HepG2 (cell line): ENCODE results near the gene PSRC1. TPM values are rescaled to one million over a fixed set of nuclear protein-coding genes. Genes with fewer than 3 reads are reported as not detected.
A peak's percentile ranks its signal among the peaks of the same experiment; 100 is the strongest.

Source experiments
- DMAP1 ChIP-seq: IDR thresholded peaks from 2 replicates; pipeline ENCODE4 v1.6.1; 2016
- GMEB2 ChIP-seq: IDR thresholded peaks from 2 replicates; pipeline ENCODE4 v1.6.1; 2016; ENCODE audit warnings: missing biosample characterization, missing genetic modification reagents, low read depth
- KLF11 ChIP-seq: IDR thresholded peaks from 2 replicates; pipeline ENCODE4 v1.6.1; 2016; ENCODE audit warnings: missing compliant biosample characterization
- NONO ChIP-seq, 2 experiments: fragments of 450-650 bp in 1 of 2; sonication (generic) in 1 of 2; formaldehyde crosslinking in 1 of 2; IDR thresholded peaks in 1 of 2; conservative IDR thresholded peaks in 1 of 2; 2 replicates each; pipeline versions ENCODE4 v1.6.1 to v1.8.0; 2017 to 2022; ENCODE audit warnings: mild to moderate bottlenecking in 1 of 2, missing genetic modification reagents in 1 of 2, moderate library complexity in 1 of 2
- NR2F1 ChIP-seq, 2 experiments: fragments of 450-650 bp in 1 of 2; formaldehyde crosslinking in 1 of 2; IDR thresholded peaks; 2 replicates each; pipeline versions ENCODE4 v1.5.0 to v1.6.1; 2016 to 2020; ENCODE audit warnings: mild to moderate bottlenecking in 1 of 2, missing compliant biosample characterization in 1 of 2, missing genetic modification reagents in 1 of 2, moderate library complexity in 1 of 2
- PATZ1 ChIP-seq: sonication (generic); formaldehyde crosslinking; IDR thresholded peaks from 2 replicates; pipeline ENCODE4 v1.4.0; 2020; ENCODE audit warnings: missing genetic modification reagents
- POLR2A ChIP-seq, 2 experiments: IDR thresholded peaks; 2 replicates each; pipeline ENCODE4 v1.6.1; 2011; ENCODE audit warnings: low read depth in 2 of 2, low read length in 2 of 2, mild to moderate bottlenecking in 1 of 2, moderate library complexity in 1 of 2; ENCODE audit not compliant: insufficient read depth in 1 of 2
- RCOR2 ChIP-seq: IDR thresholded peaks from 2 replicates; pipeline ENCODE4 v1.6.1; 2016; ENCODE audit warnings: missing biosample characterization, missing genetic modification reagents
- REST ChIP-seq, 2 experiments: IDR thresholded peaks; 2 replicates each; pipeline ENCODE4 v1.6.1; 2011 to 2012; ENCODE audit warnings: low read length in 2 of 2, borderline replicate concordance in 1 of 2, low read depth in 1 of 2, mild to moderate bottlenecking in 1 of 2, moderate library complexity in 1 of 2
- STAG1 ChIP-seq: sonication (generic); formaldehyde crosslinking; IDR thresholded peaks from 2 replicates; pipeline ENCODE4 v1.4.0; 2020; ENCODE audit warnings: missing genetic modification reagents
- ZBTB33 ChIP-seq: sonication (generic); formaldehyde crosslinking; IDR thresholded peaks from 2 replicates; pipeline ENCODE4 v1.4.0; 2020; ENCODE audit warnings: missing genetic modification reagents
- ZFP90 ChIP-seq: sonication (generic); formaldehyde crosslinking; IDR thresholded peaks from 2 replicates; pipeline ENCODE4 v1.8.0; 2022; ENCODE audit warnings: missing genetic modification reagents, mild to moderate bottlenecking, inconsistent platforms, borderline replicate concordance
- ZNF180 ChIP-seq: sonication (generic); formaldehyde crosslinking; IDR thresholded peaks from 2 replicates; pipeline ENCODE4 v1.4.0; 2020; ENCODE audit warnings: low read depth, missing genetic modification reagents, borderline replicate concordance
- ZNF367 ChIP-seq: sonication (generic); formaldehyde crosslinking; IDR thresholded peaks from 2 replicates; pipeline ENCODE4 v1.4.0; 2020; ENCODE audit warnings: missing genetic modification reagents, borderline replicate concordance
- ZNF614 ChIP-seq: IDR thresholded peaks from 2 replicates; pipeline ENCODE4 v1.6.1; 2018; ENCODE audit warnings: missing biosample characterization, missing genetic modification reagents, inconsistent platforms, borderline replicate concordance
- ZSCAN12 ChIP-seq: sonication (generic); formaldehyde crosslinking; IDR thresholded peaks from 2 replicates; pipeline ENCODE4 v1.9.0; 2021; ENCODE audit warnings: mild to moderate bottlenecking, missing genetic modification reagents
- polyA plus RNA-seq, 8 experiments: library from polyadenylated mRNA; depleted of rRNA in 3 of 8; stranded (reverse) in 7 of 8; unstranded in 1 of 8; fragments of >200 nt; fragmentation: Illumina TruSeq in 4 of 8; extraction: Trizol in 4 of 8; gene quantifications; 2 replicates each; pipeline versions ENCODE4 v1.2.1 to v1.2.3, GENCODE V29; 2011 to 2016; ENCODE audit warnings: low read depth in 4 of 8, missing spikeins in 1 of 8, mixed read lengths in 1 of 8; ENCODE audit not compliant: insufficient read depth in 1 of 8
- total RNA-seq, 5 experiments: library from RNA; depleted of rRNA; stranded (reverse); fragments of >200 nt; fragmentation: Illumina TruSeq; extraction: Trizol; gene quantifications; 2 replicates each; pipeline ENCODE4 v1.2.3, GENCODE V29; 2016; ENCODE audit warnings: low read depth in 1 of 5
- TF ChIP-seq, protein P1 (sequence below): sonication (generic); formaldehyde crosslinking; conservative IDR thresholded peaks from 2 replicates; pipeline ENCODE4 v1.8.0; 2022; ENCODE audit warnings: missing genetic modification reagents

The PSRC1 gene
- total and polyA plus RNA-seq, 2 of the 13 experiments (the other 11 are each of a cell fraction or from before 2014, with no cell fraction given): 28.6 to 30.3 TPM

GRCh38 chr1:109240158-109241152 lies 42.5 kb downstream of the PSRC1 start (continued):
- TF ChIP-seq, protein P1, sequence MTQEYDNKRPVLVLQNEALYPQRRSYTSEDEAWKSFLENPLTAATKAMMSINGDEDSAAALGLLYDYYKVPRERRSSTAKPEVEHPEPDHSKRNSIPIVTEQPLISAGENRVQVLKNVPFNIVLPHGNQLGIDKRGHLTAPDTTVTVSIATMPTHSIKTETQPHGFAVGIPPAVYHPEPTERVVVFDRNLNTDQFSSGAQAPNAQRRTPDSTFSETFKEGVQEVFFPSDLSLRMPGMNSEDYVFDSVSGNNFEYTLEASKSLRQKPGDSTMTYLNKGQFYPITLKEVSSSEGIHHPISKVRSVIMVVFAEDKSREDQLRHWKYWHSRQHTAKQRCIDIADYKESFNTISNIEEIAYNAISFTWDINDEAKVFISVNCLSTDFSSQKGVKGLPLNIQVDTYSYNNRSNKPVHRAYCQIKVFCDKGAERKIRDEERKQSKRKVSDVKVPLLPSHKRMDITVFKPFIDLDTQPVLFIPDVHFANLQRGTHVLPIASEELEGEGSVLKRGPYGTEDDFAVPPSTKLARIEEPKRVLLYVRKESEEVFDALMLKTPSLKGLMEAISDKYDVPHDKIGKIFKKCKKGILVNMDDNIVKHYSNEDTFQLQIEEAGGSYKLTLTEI (CRISPR knock-in tag): no peak
- TF ChIP-seq ZSCAN12 (CRISPR knock-in tag): no peak
- no peak for TF ChIP-seq STAG1 (CRISPR knock-in tag)
- TF ChIP-seq DMAP1: no peak
- no peak for TF ChIP-seq NR2F1 (CRISPR knock-in tag; IDR thresholded peaks at IDR 0.05)
- TF ChIP-seq ZBTB33 (CRISPR knock-in tag): no peak
- no peak for TF ChIP-seq RCOR2 (CRISPR knock-in tag)
- no peak; a peak in 1 of 4 replicates for TF ChIP-seq POLR2A (IDR thresholded peaks at IDR 0.05; ENCODE audit: insufficient read depth in 1 of 2, low read depth in 2 of 2, low read length in 2 of 2)
- no peak for TF ChIP-seq KLF11 (CRISPR knock-in tag)
- TF ChIP-seq PATZ1 (CRISPR knock-in tag): no peak
- TF ChIP-seq ZFP90 (CRISPR knock-in tag): no peak
- TF ChIP-seq ZNF367 (CRISPR knock-in tag): no peak
- no peak for TF ChIP-seq ZNF614 (CRISPR knock-in tag)
- no peak for TF ChIP-seq NONO (IDR thresholded peaks at IDR 0.05)
- TF ChIP-seq NONO (CRISPR knock-in tag; conservative IDR thresholded peaks at IDR 0.05): peak; percentile 58; the same call in 1 of the 2 replicates
- TF ChIP-seq REST (IDR thresholded peaks at IDR 0.05; ENCODE audit: borderline replicate concordance in 1 of 2, low read depth in 1 of 2, low read length in 2 of 2): no peak
- TF ChIP-seq ZNF180 (CRISPR knock-in tag): no peak
- no peak for TF ChIP-seq GMEB2 (CRISPR knock-in tag)
